Spleen (tissue), 7 donors: ENCODE results near the gene LSM3.

Experiments used
- POLR2A ChIP-seq, 3 donors: fragments of 450-650 bp; IDR thresholded peaks; one replicate each; pipeline ENCODE4 v1.5.1; 2017; ENCODE audit warnings: antibody characterized with exemption in 3 of 3, mild to moderate bottlenecking in 1 of 3
- POLR2AphosphoS5 ChIP-seq, 3 donors: sonication (generic); formaldehyde crosslinking; IDR thresholded peaks; one replicate each; pipeline ENCODE4 v1.5.1; 2017; ENCODE audit warnings: antibody characterized with exemption in 3 of 3
- TF ChIP-seq, protein P1 (sequence below), 11 experiments: fragments of 200-600 bp in 7 of 11; fragments of 450-650 bp in 4 of 11; sonication (generic) in 4 of 11; IDR thresholded peaks in 8 of 11; conservative IDR thresholded peaks in 3 of 11; 1 replicate in 7 of 11; 2 replicates in 4 of 11; pipeline versions ENCODE4 v1.4.0 to v1.8.0; 2016 to 2021; ENCODE audit warnings: antibody characterized with exemption in 11 of 11, inconsistent platforms in 4 of 11, mild to moderate bottlenecking in 1 of 11
- donor health status: DM: no; HTN: no; CAD: no; lungs with moderate emphysema.
- donor health status: DM: no; HTN: no; CAD: no.
- donor health status: DM: no; HTN: no; CAD: no.

DNA sequence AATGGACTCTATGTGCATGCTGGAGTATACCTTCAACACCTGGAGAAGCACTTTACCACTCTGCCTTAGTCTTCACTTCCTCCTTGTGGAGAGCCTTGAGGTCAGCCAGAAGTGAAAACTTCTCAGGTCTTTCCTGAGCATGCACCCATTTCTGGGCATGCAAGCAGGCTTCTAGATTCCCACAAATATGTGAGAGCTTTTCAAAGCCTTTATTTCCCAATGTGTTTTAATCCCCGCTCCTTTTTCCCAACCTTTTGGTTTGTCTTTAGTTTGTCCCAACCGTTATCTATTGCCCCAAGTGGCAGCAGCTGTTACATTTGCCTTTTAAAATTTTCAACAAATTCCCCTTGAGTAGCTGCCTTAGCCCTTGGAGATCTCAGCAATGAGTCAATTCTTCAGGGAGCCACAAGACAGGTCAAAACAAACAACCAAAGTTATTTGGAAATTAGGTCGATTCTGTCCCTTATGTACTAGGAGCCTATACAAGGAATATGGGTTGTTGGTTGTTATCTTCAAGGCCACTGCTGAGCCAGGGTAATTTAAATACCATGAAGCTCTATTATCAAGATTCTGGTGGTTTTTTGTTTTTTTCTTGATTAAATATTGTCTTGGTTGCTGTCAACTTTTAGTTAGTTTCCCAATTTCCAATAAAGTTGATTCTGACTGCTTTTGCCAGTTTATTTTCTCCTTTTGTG is 44.4 kb downstream of the LSM3 start:
- no peak for TF ChIP-seq POLR2A (IDR thresholded peaks at IDR 0.05)
- TF ChIP-seq, protein P1, sequence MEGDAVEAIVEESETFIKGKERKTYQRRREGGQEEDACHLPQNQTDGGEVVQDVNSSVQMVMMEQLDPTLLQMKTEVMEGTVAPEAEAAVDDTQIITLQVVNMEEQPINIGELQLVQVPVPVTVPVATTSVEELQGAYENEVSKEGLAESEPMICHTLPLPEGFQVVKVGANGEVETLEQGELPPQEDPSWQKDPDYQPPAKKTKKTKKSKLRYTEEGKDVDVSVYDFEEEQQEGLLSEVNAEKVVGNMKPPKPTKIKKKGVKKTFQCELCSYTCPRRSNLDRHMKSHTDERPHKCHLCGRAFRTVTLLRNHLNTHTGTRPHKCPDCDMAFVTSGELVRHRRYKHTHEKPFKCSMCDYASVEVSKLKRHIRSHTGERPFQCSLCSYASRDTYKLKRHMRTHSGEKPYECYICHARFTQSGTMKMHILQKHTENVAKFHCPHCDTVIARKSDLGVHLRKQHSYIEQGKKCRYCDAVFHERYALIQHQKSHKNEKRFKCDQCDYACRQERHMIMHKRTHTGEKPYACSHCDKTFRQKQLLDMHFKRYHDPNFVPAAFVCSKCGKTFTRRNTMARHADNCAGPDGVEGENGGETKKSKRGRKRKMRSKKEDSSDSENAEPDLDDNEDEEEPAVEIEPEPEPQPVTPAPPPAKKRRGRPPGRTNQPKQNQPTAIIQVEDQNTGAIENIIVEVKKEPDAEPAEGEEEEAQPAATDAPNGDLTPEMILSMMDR (IDR thresholded peaks at IDR 0.05 in 8 of 11, conservative IDR thresholded peaks at IDR 0.05 in 3 of 11): no peak
- no peak for TF ChIP-seq POLR2AphosphoS5 (IDR thresholded peaks at IDR 0.05)
